Keratinocyte (primary cell): Measurements from ENCODE around the gene DDRGK1.

Source experiments
- EZH2 ChIP-seq: IDR thresholded peaks from one replicate; pipeline ENCODE4 v1.6.1; 2012; ENCODE audit warnings: inconsistent platforms, mild to moderate bottlenecking, low read length, moderate library complexity
- TF ChIP-seq, protein P1 (sequence below), 3 experiments: IDR thresholded peaks in 1 of 3; conservative IDR thresholded peaks in 1 of 3; optimal IDR thresholded peaks in 1 of 3; 2 replicates in 2 of 3; 3 replicates in 1 of 3; pipeline versions ENCODE3 to v1.5.1; 2011; ENCODE audit warnings: low read length in 3 of 3, mild to moderate bottlenecking in 3 of 3, moderate library complexity in 2 of 3, control low read depth in 1 of 3, inconsistent platforms in 1 of 3; ENCODE audit not compliant: insufficient read depth in 2 of 3; ENCODE audit errors: extremely low read depth in 1 of 3

DNA sequence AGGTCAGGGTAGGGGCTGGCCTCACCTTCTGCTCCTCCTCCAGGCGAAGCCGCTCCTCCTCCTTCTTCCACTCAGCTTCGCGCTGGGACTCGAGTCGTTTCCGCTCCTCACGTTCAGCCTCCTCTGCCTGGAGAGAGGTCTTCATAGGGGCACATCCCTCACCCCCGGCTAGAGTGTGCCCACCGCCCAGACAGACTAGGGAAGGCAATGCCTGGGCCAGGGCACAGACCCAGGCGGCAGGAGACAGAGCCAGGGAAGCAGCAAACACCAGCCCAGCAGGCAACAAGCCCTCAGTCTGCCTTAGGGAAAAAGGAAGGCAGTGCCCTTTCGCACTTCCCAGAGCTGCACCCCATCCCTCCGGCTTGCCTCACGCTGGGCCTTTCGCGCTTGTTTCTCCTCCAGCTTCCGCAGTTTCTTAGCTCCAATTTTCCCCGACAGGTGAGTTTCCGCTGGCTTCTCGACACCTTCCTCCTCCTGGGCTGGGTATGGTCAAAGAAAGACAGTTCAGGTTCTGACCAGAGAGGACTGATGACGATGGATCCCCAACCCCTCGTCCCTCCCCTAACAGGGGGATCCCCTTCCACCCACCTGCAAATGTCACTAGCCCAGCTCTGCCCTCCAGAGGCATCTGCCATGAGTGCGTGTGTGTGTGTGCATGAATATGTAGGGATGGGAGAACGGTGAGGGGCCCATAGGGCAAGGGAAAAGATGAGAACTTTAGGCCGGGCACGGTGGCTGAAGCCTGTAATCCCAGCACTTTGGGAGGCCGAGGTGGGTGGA is 4.3 kb downstream of the DDRGK1 start:
- no peak for TF ChIP-seq EZH2
- TF ChIP-seq, protein P1, sequence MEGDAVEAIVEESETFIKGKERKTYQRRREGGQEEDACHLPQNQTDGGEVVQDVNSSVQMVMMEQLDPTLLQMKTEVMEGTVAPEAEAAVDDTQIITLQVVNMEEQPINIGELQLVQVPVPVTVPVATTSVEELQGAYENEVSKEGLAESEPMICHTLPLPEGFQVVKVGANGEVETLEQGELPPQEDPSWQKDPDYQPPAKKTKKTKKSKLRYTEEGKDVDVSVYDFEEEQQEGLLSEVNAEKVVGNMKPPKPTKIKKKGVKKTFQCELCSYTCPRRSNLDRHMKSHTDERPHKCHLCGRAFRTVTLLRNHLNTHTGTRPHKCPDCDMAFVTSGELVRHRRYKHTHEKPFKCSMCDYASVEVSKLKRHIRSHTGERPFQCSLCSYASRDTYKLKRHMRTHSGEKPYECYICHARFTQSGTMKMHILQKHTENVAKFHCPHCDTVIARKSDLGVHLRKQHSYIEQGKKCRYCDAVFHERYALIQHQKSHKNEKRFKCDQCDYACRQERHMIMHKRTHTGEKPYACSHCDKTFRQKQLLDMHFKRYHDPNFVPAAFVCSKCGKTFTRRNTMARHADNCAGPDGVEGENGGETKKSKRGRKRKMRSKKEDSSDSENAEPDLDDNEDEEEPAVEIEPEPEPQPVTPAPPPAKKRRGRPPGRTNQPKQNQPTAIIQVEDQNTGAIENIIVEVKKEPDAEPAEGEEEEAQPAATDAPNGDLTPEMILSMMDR (optimal IDR thresholded peaks at IDR 0.05 in 1 of 3, IDR thresholded peaks at IDR 0.05 in 1 of 3, conservative IDR thresholded peaks at IDR 0.05 in 1 of 3; ENCODE audit: extremely low read depth in 1 of 3, insufficient read depth in 2 of 3, low read length in 3 of 3), result no peak
